Hematopoietic multipotent progenitor cell treated with erythropoietin and hydrocortisone succinate and interleukin-3 and kit ligand, for 6 days (in vitro differentiated cells): Measurements from ENCODE around the gene SCUBE1.

Experiments
- DNase-seq: peaks from one replicate; pipeline ENCODE4 v3.0.0-alpha.2; 2015

SCUBE1 gene

GRCh38 chr22:43343262-43343669 lies at the start of gene SCUBE1:
Gene SCUBE1, minus strand, starts transcription at chr22:43343372. Its CDS starts 111 bp downstream, at chr22:43343261.
- DNase-seq = peak; percentile 77

GRCh38 chr22:43392385-43392989 lies 49.3 kb upstream of the SCUBE1 start:
- no peak for DNase-seq

DNA sequence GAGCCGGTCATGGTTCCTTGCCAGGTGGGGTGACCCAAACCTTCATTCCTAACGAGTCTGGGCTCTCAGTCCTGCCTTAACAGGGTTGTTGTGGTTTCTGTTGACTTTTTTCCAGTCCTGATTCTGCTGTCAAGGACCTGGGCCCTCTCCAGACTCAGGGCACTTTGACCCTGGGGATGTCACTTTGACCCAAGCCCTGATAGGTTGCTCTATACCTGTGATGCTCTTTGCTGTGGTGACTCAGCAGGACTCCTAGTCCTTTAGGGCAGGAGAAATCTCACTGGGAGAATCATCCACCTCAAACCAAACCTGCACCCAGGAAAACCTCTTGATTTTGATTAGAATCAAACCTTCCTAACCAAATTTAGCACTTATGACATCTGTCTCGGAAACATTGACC lies 48.1 kb upstream of the SCUBE1 start:
- no peak for DNase-seq

- no peak for DNase-seq
These were observed 47.7 kb upstream of the SCUBE1 start for GRCh38 chr22:43390872-43391271.

GRCh38 chr22:43390166-43390565 lies 47.0 kb upstream of the SCUBE1 start:
- no peak for DNase-seq

- DNase-seq = no peak
These were observed 46.2 kb upstream of the SCUBE1 start for GRCh38 chr22:43389227-43389836.

- peak; percentile 82 for DNase-seq
These were observed 45.3 kb upstream of the SCUBE1 start for GRCh38 chr22:43388420-43388851.

DNA sequence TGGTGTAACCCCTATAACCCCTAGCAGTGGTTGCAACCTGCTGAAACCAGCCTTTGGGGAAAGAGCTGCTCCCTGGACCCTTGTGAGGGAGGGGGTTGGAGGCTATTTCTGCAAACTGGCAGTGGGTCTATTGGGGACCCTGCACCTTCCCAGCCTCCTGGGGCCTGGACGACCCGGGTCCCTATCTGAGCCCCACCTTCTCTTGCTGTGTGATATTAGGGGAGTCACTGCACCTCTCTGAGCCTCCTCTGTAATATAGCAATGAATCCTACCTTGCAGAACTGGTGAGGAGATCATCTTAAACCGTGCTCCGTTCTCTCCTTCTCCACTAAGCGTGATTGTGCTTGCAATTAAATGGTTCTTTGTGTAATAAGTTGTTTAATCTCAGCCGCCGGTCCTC lies 44.6 kb upstream of the SCUBE1 start:
- DNase-seq = no peak

GRCh38 chr22:43385770-43386641 lies 42.8 kb upstream of the SCUBE1 start:
- peak; percentile 86 for DNase-seq

- DNase-seq = no peak
These were observed 41.7 kb upstream of the SCUBE1 start for GRCh38 chr22:43384863-43385262.

- DNase-seq = peak; percentile 69
These were observed 38.5 kb upstream of the SCUBE1 start for GRCh38 chr22:43381693-43382092.

DNA sequence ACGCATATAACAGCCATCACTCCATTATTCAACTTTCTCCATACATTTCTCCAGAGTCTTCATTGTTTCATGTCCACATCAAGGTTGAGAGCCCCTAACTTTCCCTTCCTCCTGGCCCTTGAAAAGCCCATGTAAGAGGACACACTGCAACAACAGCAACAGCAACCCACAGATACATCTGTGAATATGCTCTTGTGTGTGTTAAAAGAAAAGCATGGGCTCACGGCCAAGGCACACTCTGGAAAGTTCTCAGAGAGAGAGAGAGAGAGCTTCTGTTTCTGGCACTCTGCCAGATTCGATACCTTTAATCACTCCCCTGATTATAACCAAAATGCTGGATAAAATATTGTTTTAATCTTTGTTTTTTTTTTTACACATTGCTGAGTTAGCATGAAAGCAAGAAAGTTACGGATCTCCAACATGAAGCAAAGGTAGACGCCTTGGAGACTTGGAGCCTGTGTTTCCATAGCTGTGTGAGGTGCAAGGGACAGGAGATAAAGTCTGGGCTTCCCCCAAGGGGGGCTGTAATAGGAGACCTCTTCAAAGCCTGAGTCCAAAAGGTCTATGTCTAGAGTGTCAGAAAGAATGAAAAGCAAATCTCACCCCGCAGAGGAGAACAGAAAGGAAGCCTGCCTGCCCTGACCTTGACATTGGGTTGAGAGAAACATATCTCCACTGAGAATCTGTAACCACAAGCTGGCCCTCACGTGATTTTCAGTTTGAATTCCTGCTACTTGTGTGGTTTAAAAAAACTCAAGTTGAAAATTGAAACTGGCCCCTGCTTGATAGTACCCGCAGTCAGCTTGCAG lies 34.9 kb upstream of the SCUBE1 start:
- DNase-seq = peak; percentile 77

DNA sequence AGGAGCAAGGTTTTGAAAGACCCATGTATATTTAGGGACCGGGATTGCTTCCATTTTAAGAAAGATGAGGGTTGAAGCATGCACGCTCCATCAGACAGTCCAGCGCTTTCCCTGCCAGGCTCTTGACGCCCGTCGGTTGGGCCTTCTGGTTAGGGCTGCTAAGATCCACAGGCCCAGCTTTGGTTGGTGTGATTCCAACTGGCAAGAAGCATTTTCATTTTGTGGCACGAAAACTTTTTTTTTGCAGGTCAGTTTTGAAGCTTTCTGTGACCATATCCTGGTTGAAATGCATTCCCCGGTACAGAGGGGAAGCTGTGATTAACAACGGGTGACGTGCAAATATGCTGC lies 34.4 kb upstream of the SCUBE1 start:
- DNase-seq = no peak

DNA sequence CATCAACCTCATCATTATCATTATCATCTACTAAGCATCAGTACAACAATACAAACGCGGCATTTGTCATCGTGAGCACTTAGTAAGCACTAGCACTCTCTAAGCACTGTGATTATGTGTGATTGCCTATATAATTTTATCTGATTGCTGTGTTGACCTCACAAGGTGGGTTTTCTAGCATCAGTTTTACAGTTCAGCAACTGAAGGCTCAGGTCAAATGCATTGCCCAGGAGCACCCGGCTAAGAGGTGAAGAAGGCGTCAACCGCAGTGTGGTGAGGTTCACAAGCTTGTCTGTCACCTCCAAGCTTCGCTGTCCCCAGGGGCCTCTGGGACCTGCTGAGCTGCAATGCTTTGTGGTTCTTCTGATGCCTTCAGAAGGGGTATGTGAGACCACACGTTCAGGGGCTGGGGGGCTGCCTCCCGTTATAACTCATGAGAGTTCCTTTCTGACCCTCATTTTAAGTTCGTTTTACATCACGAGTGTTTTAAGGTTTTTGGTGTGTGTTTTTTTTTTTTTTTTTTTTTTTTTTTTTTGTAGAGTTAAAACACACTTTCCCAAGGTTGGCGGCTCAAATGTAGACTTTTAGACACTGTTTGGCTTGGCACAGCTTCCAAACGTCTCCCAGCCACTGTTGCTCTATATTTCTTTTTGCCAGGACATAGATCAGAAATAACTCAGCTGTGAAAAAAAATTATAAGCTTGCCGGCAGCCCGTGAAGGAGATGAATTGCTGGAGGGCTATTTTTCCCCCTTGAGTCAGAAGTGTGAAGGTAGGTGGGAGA lies 33.8 kb upstream of the SCUBE1 start:
- DNase-seq = no peak

DNA sequence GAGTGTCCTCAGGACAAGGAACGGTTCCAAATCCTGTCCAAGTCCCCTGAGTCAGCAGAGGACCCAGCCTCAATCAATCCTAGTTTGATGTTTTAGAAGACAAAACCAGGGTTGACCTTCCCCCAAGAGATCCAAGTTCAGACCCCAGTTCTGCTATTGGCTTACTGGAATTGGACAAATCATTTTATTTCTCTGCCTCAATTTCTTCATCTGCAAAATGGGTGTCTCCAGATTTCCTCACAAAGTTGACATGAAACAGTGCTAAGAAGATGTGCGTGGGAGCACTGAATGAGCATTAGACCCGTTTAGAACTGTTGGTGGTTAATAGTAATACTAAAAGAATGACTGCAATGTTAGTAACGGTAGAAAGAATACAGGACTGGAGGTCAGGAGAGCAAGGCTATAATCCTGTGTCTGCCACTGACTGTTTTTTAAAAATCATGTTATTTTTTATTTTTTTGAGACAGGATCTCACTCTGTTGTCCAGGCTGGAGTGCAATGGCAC lies 32.8 kb upstream of the SCUBE1 start:
- no peak for DNase-seq

DNA sequence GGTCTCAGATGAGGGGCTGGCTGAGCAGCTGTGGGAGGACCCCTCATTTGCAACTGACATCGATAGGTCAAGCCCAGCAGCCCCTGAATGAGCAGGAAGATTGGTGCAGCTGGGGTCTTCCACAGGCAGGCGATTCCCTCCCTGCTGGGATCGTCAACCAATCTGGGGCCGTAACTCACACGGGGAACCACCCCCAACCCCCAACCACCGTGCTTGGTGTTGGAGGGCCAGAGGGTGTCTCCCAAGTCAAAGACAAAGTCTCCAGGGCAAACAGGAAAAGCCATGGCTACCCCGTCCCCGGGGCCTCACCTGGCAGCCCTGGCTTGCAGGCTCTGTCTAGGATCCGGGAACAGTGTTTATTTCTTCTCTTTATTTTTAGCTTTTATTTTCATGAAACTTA lies 26.9 kb upstream of the SCUBE1 start:
- DNase-seq = no peak

- no peak for DNase-seq
These were observed 22.7 kb upstream of the SCUBE1 start for GRCh38 chr22:43365715-43366440.

DNA sequence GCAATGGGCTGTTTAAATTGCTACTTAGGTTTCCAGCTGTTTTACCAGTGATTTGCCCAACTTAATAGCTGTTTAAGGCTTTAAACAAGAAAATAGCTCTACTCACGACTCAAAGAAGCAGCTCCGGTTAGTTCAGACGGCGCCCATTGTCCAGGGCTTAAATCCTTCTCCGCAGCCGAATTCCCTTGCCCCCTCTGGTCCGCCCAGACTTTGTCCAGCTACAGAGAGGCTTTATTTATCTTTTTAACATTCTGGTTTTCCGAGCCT lies 20.9 kb upstream of the SCUBE1 start:
- DNase-seq = no peak

DNA sequence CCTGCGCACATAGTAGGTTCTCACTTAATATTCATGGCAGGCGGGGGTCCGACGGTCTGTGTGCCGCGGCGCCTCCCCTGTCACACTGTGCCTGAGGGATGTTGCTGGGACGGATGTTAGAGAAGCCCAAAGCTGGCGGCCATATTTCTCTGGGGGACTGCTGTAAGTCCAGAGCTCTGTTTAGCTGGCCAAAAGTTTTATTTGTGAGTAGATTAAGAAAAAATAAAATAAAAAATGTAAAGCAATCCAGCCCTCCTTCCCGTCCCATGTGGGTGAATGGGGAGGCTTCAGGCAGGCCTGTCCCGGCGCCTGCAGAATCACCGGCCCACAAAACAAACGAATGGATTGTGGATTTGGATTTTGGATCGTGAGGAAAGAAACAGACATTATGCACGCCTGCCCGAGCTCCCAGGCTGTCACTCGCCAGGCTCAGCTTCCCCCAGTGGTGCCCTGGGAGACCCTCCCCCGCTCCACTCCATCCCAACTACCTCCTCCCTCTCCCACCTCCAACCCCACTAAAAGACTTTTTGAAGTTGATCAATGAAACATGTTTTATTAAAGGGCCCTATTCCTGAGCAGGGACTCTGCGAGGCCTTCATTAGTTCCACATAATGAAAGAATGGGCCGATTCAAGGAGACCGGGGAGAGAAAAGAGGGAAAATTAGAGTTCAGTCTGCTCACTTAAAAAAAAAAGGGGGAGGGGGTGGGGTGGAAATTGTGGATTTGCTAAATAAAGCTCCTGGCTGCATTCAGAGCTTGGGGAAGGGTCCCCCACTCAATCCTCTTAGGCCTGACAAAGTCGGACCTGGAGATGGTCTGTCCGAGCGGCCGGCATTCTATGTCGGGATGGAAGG lies 20.4 kb upstream of the SCUBE1 start:
- DNase-seq = no peak

DNA sequence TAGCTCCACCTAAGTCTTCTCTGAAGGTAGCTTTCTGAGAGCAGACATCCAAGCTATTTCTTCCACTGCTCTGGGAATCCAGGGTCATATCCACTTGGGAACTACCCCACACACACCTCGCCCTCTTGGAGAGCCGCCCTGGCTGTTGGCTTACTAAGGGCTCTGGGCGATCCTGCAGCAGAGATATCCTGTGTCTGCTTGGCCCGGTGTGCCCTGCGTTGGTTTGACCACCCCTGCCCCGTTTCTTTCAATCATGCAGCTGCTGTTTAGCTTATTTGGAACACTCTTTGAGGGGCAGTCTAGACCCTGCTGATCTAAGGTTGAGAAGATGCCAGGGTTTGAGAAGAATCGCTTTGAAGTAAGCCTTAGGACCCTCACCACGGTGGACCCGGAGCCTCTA lies 17.4 kb upstream of the SCUBE1 start:
- no peak for DNase-seq

- no peak for DNase-seq
These were observed 13.7 kb upstream of the SCUBE1 start for GRCh38 chr22:43356881-43357280.
